H9 (cell line): ENCODE data around the gene RRAGD. TPM values are rescaled to one million over a fixed set of nuclear protein-coding genes. Genes with fewer than 3 reads are reported as not detected.

ENCODE experiments used
- DNase-seq: peaks from one replicate; pipeline ENCODE4 v3.0.0-alpha.2; 2017
- H2AFZ ChIP-seq: one replicate; pipeline ENCODE4 v1.6.1; 2013; ENCODE audit warnings: mild to moderate bottlenecking, low read length, control low read depth, moderate library complexity
- H2AK5ac ChIP-seq: 2 replicates; pipeline ENCODE4 v1.6.1; 2013; ENCODE audit warnings: low read length, control low read depth, mixed read lengths; ENCODE audit not compliant: insufficient read length
- H2BK120ac ChIP-seq: one replicate; pipeline ENCODE4 v1.6.1; 2013; ENCODE audit warnings: low read depth, mild to moderate bottlenecking, low read length, control low read depth, inconsistent platforms; ENCODE audit not compliant: poor library complexity, severe bottlenecking
- H2BK12ac ChIP-seq: 2 replicates; pipeline ENCODE4 v1.6.1; 2013; ENCODE audit warnings: low read length, control low read depth, mixed read lengths, low read depth; ENCODE audit not compliant: insufficient read length
- H2BK15ac ChIP-seq: 2 replicates; pipeline ENCODE4 v1.6.1; 2013; ENCODE audit warnings: low read depth, low read length, control low read depth
- H2BK20ac ChIP-seq: one replicate; pipeline ENCODE4 v1.6.1; 2013; ENCODE audit warnings: low read depth, mild to moderate bottlenecking, low read length, control low read depth, inconsistent platforms; ENCODE audit not compliant: poor library complexity, severe bottlenecking
- H2BK5ac ChIP-seq: 2 replicates; pipeline ENCODE4 v1.6.1; 2013; ENCODE audit warnings: low read length, control low read depth, mixed read lengths; ENCODE audit not compliant: insufficient read length
- H3K14ac ChIP-seq: 2 replicates; pipeline ENCODE4 v1.6.1; 2013; ENCODE audit warnings: low read length, control low read depth; ENCODE audit not compliant: insufficient read depth
- H3K18ac ChIP-seq: 2 replicates; pipeline ENCODE4 v1.6.1; 2013; ENCODE audit warnings: low read depth, mild to moderate bottlenecking, mixed read lengths, low read length, control low read depth; ENCODE audit not compliant: insufficient read length
- H3K23ac ChIP-seq: 2 replicates; pipeline ENCODE4 v1.6.1; 2013; ENCODE audit warnings: low read length, control low read depth, mixed read lengths, low read depth; ENCODE audit not compliant: insufficient read length
- H3K23me2 ChIP-seq: 2 replicates; pipeline ENCODE4 v1.6.1; 2013; ENCODE audit warnings: low read depth, mild to moderate bottlenecking, mixed read lengths, low read length, control low read depth; ENCODE audit not compliant: insufficient read length, poor library complexity, severe bottlenecking
- H3K27ac ChIP-seq: 2 replicates; pipeline ENCODE4 v1.5.1; 2013; ENCODE audit warnings: low read length, control low read depth, mixed read lengths, low read depth; ENCODE audit not compliant: insufficient read length
- H3K27me3 ChIP-seq: 2 replicates; pipeline ENCODE4 v1.6.1; 2013; ENCODE audit warnings: low read length, control low read depth, inconsistent platforms; ENCODE audit not compliant: insufficient read depth
- H3K4ac ChIP-seq: 2 replicates; pipeline ENCODE4 v1.6.1; 2013; ENCODE audit warnings: low read depth, mild to moderate bottlenecking, control low read depth, inconsistent platforms, low read length, moderate library complexity
- H3K4me1 ChIP-seq: 2 replicates; pipeline ENCODE4 v1.6.1; 2013; ENCODE audit warnings: low read length, control low read depth, inconsistent platforms; ENCODE audit not compliant: insufficient read depth
- H3K4me2 ChIP-seq: 2 replicates; pipeline ENCODE4 v1.6.1; 2013; ENCODE audit warnings: low read length, control low read depth, mixed read lengths; ENCODE audit not compliant: insufficient read length, insufficient read depth
- H3K56ac ChIP-seq: 2 replicates; pipeline ENCODE4 v1.6.1; 2013; ENCODE audit warnings: low read depth, mild to moderate bottlenecking, mixed read lengths, low read length, control low read depth; ENCODE audit not compliant: insufficient read length
- H3K79me1 ChIP-seq: 2 replicates; pipeline ENCODE4 v1.6.1; 2013; ENCODE audit warnings: low read depth, mild to moderate bottlenecking, moderate library complexity, low read length, control low read depth, inconsistent platforms; ENCODE audit not compliant: insufficient read depth, poor library complexity, severe bottlenecking
- H3K79me2 ChIP-seq: 2 replicates; pipeline ENCODE4 v1.6.1; 2013; ENCODE audit warnings: low read length, control low read depth, inconsistent platforms; ENCODE audit not compliant: insufficient read depth
- H3K9ac ChIP-seq: 2 replicates; pipeline ENCODE4 v1.6.1; 2013; ENCODE audit warnings: low read length, control low read depth, mixed read lengths; ENCODE audit not compliant: insufficient read length; ENCODE audit errors: extremely low read depth
- H3K9me3 ChIP-seq: one replicate; pipeline ENCODE4 v1.6.1; 2013; ENCODE audit warnings: low read depth, low read length, inconsistent platforms; ENCODE audit not compliant: control insufficient read depth
- H3T11ph ChIP-seq: one replicate; pipeline ENCODE4 v1.6.1; 2013; ENCODE audit warnings: mild to moderate bottlenecking, low read length, control low read depth, inconsistent platforms
- H4K20me1 ChIP-seq: one replicate; pipeline ENCODE4 v1.6.1; 2013; ENCODE audit not compliant: control insufficient read depth, insufficient read length, insufficient read depth
- H4K5ac ChIP-seq: 2 replicates; pipeline ENCODE4 v1.6.1; 2013; ENCODE audit warnings: low read depth, mild to moderate bottlenecking, mixed read lengths, low read length, control low read depth; ENCODE audit not compliant: insufficient read length
- H4K8ac ChIP-seq: replicated peaks from 2 replicates; pipeline ENCODE4 v1.6.1; 2013; ENCODE audit warnings: low read length, control low read depth, mixed read lengths, low read depth; ENCODE audit not compliant: insufficient read length
- H4K91ac ChIP-seq: 2 replicates; pipeline ENCODE4 v1.6.1; 2013; ENCODE audit warnings: low read depth, mild to moderate bottlenecking, moderate library complexity, mixed read lengths, low read length, control low read depth; ENCODE audit not compliant: insufficient read length
- H3K27ac Mint-ChIP-seq, 3 experiments: 2 replicates in 2 of 3; 3 replicates in 1 of 3; pipeline ENCODE4 v1.8.0; 2020 to 2021; ENCODE audit warnings: mixed read lengths in 3 of 3, mild to moderate bottlenecking in 1 of 3, moderate library complexity in 1 of 3
- H3K27me3 Mint-ChIP-seq: 2 replicates; pipeline ENCODE4 v1.8.0; 2021; ENCODE audit warnings: low read depth, mild to moderate bottlenecking, moderate library complexity, mixed read lengths
- H3K36me3 Mint-ChIP-seq, 3 experiments: 2 replicates in 2 of 3; 3 replicates in 1 of 3; pipeline ENCODE4 v1.8.0; 2020 to 2021; ENCODE audit warnings: low read depth in 3 of 3, mixed read lengths in 3 of 3; ENCODE audit not compliant: insufficient read depth in 1 of 3
- H3K4me1 Mint-ChIP-seq, 2 experiments: 2 replicates each; pipeline ENCODE4 v1.8.0; 2020; ENCODE audit warnings: mixed read lengths in 2 of 2
- H3K4me3 Mint-ChIP-seq, 2 experiments: 2 replicates in 1 of 2; 3 replicates in 1 of 2; pipeline ENCODE4 v1.8.0; 2020 to 2021; ENCODE audit warnings: mild to moderate bottlenecking in 2 of 2, mixed read lengths in 2 of 2, moderate library complexity in 1 of 2
- H3K9me3 Mint-ChIP-seq, 2 experiments: 2 replicates in 1 of 2; 3 replicates in 1 of 2; pipeline ENCODE4 v1.8.0; 2020; ENCODE audit warnings: mild to moderate bottlenecking in 2 of 2, mixed read lengths in 2 of 2, moderate library complexity in 1 of 2
- CTCF ChIP-seq: fragments of 200-600 bp; sonication (generic); conservative IDR thresholded peaks from 3 replicates; pipeline ENCODE4 v1.8.0; 2021; ENCODE audit warnings: antibody characterized with exemption, mild to moderate bottlenecking
- WGBS: extraction: QIAGEN DNeasy Blood & Tissue Kit; methylation state at CpG from one replicate; pipeline ENCODE4 v1.1.7; 2013; ENCODE audit warnings: missing lambda C conversion rate, low lambda C conversion rate, mixed read lengths; ENCODE audit not compliant: insufficient read length; ENCODE audit errors: extremely low coverage; 5-methylcytosine and 5-hydroxymethylcytosine counted together
- total RNA-seq: library from RNA; stranded (reverse); gene quantifications from 2 replicates; pipeline ENCODE4 v1.2.1, GENCODE V29; 2021

Gene RRAGD
- total RNA-seq, 1 experiment from 2014 or later: 10.6 TPM

GRCh38 chr6:89378628-89379027 lies 33.4 kb downstream of the RRAGD start:
- Histone ChIP-seq H3K79me2 (no peaks in the 10 kb centered on the region), H2BK12ac (no peak overlapping the region), H2BK5ac (no peak overlapping the region), H3K23ac (no peak overlapping the region), H4K91ac (no peak overlapping the region), H2AFZ (no peak overlapping the region), H3K4me2 (no peak overlapping the region), H3K79me1 (no peaks in the 10 kb centered on the region), H2AK5ac (no peak overlapping the region), H3K9me3 (no peaks in the 10 kb centered on the region), H4K5ac (no peak overlapping the region), H3K56ac (no peak overlapping the region), H3K9ac (no peak overlapping the region), H4K8ac (no peak overlapping the region), H3K27me3 (no peaks in the 10 kb centered on the region), H3T11ph (no peak overlapping the region), H3K14ac (no peak overlapping the region), H3K18ac (no peak overlapping the region), H2BK120ac (no peak overlapping the region), H3K4ac (no peak overlapping the region), H3K27ac (no peak overlapping the region), H2BK15ac (no peak overlapping the region), H4K20me1 (no peaks in the 10 kb centered on the region), H3K23me2 (no peaks in the 10 kb centered on the region), H3K4me1 (peaks cover 3% of the 10 kb centered on the region; the same call in 1 of the 2 replicates), H2BK20ac (no peak overlapping the region)
- no peak overlapping the region for H3K4me3 Mint-ChIP-seq
- 0 out of 7 replicates have a peak overlapping the region, but pooled peaks of 1 of the 3 experiments have one; percentile 11 for H3K27ac Mint-ChIP-seq
- no peak for TF ChIP-seq CTCF
- H3K27me3 Mint-ChIP-seq: no peaks in the 10 kb centered on the region
- no CpG with 5 or more reads among the region's 4 CpGs for WGBS
- no peaks in the 10 kb centered on the region for H3K9me3 Mint-ChIP-seq
- peaks cover 15 to 21% of the 10 kb centered on the region in 2 experiments for H3K4me1 Mint-ChIP-seq
- H3K36me3 Mint-ChIP-seq: no peaks in the 10 kb centered on the region; a peak in 1 of 7 replicates
- DNase-seq: no peak
